ENCODE results near the gene ZNF728. TPM values are rescaled to one million over a fixed set of nuclear protein-coding genes. Genes with fewer than 3 reads are reported as not detected.

The ZNF728 gene
- under 0.01 and 0.14 TPM in 2 replicates for total RNA-seq

DNA sequence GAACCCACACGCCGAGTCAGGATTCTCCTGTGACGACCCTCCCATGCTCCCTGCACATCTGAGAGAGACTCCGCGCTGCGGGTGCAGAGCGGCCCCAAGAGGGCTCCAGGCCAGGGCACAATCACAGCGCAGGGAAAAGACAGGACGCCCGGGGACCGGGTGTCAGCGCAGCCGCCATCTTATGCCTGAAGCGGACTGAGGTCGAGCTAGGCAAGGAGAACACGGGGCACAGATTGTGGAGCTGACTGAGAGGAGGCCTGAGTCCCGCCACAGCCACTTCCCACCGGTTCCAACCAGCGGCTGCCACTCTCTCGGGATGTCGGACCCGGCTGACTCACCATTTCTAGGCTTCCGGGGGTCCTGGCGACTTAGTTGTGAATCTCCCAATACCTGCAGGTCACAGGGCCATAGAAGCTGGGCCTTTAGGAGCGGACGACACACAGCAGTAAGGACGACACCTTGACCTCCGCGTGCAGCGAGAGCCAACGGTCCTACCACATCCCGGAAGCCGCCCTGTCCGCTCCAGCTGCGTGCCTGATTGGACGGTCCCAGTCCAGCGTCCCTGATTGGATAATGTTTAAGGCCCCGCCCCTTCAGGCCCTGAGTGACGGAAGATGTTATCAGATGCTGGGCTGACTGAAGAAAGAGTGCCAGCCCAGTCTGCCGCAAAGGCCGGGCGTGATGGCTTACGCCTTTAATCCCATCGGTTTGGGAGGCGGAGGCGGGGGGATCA lies at the start of gene ZNF728:
Gene ZNF728 (minus strand): TSS at position 487 of the 733 bp plus-strand sequence. CDS start 146 bp downstream, at position 341.

Other genes starting within 250 kb of the ZNF728 start
- not detected in 2 replicates for gene ZNF99, start 219.0 kb downstream of the ZNF728 start, total RNA-seq
- gene ZNF723, start 170.9 kb downstream of the ZNF728 start, total RNA-seq, result not detected in 2 replicates
- gene ZNF730, start 113.8 kb upstream of the ZNF728 start, total RNA-seq, result 0.50 TPM in 1 of 2 replicates, not detected in the other
- 2.1 TPM in 2 replicates for gene ZNF724, start 247.2 kb upstream of the ZNF728 start, total RNA-seq

Data from nasal cavity respiratory epithelium epithelial cell of viscerocranial mucosa (primary cell).